ENCODE data around the gene CDH13. TPM values are rescaled to one million over a fixed set of nuclear protein-coding genes. Genes with fewer than 3 reads are reported as not detected.

Gene CDH13
- total RNA-seq, 1 donor from 2014 or later, result 46.4 TPM

DNA sequence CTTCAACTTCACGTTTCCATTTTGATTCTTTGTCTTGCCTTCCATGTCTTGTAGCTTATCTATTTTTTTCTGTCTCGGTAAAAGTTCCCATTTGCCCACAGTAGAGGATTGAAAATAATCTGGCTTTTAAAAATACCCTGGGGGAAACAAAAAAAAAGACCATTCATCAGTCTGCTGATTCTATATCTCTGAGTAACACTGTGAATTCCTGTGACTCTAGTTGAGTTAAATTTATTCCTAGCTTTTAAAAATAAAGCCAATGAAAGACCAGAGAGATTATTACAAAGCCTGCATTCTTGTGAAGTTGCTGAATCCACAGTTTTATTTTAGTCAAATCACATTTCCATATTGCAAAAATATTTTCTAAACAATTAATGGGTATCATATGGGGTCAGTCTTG lies 532.3 kb downstream of the CDH13 start:
- DNase-seq (ENCODE audit: extremely low spot score, unreplicated experiment), result no peak
- TF ChIP-seq, protein P1, sequence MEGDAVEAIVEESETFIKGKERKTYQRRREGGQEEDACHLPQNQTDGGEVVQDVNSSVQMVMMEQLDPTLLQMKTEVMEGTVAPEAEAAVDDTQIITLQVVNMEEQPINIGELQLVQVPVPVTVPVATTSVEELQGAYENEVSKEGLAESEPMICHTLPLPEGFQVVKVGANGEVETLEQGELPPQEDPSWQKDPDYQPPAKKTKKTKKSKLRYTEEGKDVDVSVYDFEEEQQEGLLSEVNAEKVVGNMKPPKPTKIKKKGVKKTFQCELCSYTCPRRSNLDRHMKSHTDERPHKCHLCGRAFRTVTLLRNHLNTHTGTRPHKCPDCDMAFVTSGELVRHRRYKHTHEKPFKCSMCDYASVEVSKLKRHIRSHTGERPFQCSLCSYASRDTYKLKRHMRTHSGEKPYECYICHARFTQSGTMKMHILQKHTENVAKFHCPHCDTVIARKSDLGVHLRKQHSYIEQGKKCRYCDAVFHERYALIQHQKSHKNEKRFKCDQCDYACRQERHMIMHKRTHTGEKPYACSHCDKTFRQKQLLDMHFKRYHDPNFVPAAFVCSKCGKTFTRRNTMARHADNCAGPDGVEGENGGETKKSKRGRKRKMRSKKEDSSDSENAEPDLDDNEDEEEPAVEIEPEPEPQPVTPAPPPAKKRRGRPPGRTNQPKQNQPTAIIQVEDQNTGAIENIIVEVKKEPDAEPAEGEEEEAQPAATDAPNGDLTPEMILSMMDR (conservative IDR thresholded peaks at IDR 0.05), result no peak
- H3K27me3 Mint-ChIP-seq, result no peaks in the 10 kb centered on the region
- no peak overlapping the region for H3K27ac Mint-ChIP-seq
- no peak overlapping the region for H3K4me3 Mint-ChIP-seq
- H3K4me1 Mint-ChIP-seq (ENCODE audit: unreplicated experiment), result peaks cover 4% of the 10 kb centered on the region
- H3K9me3 Mint-ChIP-seq, result no peaks in the 10 kb centered on the region
- no peaks in the 10 kb centered on the region for H3K36me3 Mint-ChIP-seq

DNA sequence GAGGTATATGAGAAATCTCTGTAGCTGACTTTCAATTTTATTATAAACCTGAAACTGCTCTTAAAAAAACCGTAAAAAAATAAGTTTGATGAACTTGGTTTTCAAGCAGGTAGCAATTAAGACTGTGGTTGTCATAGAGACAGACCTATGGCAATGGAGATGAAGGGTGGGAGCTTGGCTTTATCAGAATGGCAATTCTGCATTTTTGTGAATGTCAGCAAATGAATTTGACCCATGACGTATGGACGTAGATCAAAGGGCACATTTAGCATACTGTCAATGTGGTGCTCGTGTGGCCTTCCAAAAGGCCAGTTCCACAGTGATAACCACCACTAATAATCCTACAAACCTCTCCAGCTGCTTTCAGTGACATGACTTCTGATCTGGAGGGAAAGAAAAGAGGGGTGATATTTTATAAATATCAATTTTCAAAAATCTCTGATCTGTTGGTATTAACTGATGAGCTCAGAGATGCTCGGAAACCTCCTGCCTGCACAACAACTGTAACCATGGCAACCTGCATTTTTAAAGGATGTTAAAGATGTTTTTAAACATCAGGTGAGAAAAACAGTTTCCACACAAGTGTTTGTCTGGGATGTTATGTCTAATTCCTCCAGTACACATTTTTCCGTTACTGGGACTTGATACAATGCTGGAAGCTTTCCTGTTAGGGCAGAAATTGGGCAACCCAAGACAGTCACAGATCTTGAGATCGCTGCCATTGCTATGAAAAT lies 533.7 kb downstream of the CDH13 start:
- Mint-ChIP-seq H3K4me1 (ENCODE audit: unreplicated experiment) (peaks cover 4% of the 10 kb centered on the region), H3K9me3 (no peaks in the 10 kb centered on the region), H3K4me3 (no peak overlapping the region), H3K36me3 (no peaks in the 10 kb centered on the region), H3K27ac (no peak overlapping the region), H3K27me3 (no peaks in the 10 kb centered on the region)
- TF ChIP-seq, protein P1 (conservative IDR thresholded peaks at IDR 0.05), result no peak
- no peak for DNase-seq (ENCODE audit: extremely low spot score, unreplicated experiment)

DNA sequence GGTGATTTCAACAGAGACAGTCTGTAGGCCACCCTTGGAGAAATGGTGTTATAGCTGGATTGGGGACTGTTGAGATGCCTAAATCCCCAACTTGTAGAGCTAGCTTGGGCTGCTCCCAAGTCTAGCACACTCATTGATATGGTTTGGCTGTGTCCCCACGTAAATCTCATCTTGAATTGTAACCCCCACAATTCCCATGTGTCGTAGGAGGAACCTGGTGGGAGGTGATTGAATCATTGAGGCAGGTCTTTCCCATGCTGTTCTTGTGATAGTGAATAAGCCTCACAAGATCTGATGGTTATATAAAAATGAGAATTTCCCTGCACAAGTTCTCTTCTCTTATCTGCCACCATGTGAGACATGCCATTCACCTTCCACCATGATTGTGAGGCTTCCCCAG lies 536.0 kb downstream of the CDH13 start:
- H3K27me3 Mint-ChIP-seq, result no peaks in the 10 kb centered on the region
- H3K27ac Mint-ChIP-seq, result no peak overlapping the region
- peaks cover 4% of the 10 kb centered on the region for H3K4me1 Mint-ChIP-seq (ENCODE audit: unreplicated experiment)
- TF ChIP-seq, protein P1 (conservative IDR thresholded peaks at IDR 0.05), result no peak
- no peaks in the 10 kb centered on the region for H3K36me3 Mint-ChIP-seq
- no peaks in the 10 kb centered on the region for H3K9me3 Mint-ChIP-seq
- DNase-seq (ENCODE audit: extremely low spot score, unreplicated experiment), result no peak
- no peak overlapping the region for H3K4me3 Mint-ChIP-seq

DNA sequence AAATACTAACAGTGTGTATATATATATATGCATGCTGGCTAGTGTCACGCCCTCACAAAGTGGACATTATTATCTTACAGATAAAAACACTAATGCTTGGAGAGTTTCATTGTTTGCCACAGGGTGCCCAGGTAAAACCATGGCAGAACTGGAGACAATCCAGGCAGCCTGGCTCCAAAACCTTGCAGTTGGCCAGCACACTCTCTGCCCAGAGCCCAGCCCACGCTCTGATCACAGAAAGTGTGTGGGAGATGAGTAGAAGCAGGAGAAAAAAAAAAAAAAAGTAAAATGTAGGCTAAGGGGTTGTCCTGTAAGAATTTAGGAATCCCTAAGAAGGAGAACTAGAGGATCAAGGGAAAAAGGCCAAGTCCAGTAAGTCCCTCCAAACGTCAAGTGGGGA lies 538.0 kb downstream of the CDH13 start:
- H3K4me3 Mint-ChIP-seq, result no peak overlapping the region
- TF ChIP-seq, protein P1 (conservative IDR thresholded peaks at IDR 0.05), result no peak
- H3K4me1 Mint-ChIP-seq (ENCODE audit: unreplicated experiment), result no peaks in the 10 kb centered on the region
- H3K27me3 Mint-ChIP-seq, result no peaks in the 10 kb centered on the region
- no peak for DNase-seq (ENCODE audit: extremely low spot score, unreplicated experiment)
- no peaks in the 10 kb centered on the region for H3K9me3 Mint-ChIP-seq
- H3K36me3 Mint-ChIP-seq, result no peaks in the 10 kb centered on the region
- H3K27ac Mint-ChIP-seq, result no peak overlapping the region

DNA sequence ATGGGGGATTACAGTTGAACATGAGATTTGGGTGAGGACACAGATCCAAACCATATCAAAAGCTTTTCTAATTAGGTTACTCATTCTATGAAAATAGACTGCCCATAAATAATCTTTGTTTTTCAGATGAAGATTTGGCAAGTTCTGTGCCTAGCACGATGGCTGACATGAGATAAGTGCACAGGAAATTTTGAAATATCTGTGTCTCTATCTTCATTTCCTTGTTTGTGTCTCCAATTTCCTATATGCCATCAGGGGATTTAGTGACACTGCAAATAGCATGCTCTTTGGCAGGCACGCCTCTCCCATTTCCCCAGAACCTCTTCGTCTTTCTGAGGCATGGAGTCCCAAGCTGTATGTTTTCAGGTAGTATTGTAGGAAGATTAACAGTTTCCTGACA lies 544.6 kb downstream of the CDH13 start:
- Mint-ChIP-seq H3K36me3 (no peaks in the 10 kb centered on the region), H3K4me3 (no peak overlapping the region), H3K9me3 (no peaks in the 10 kb centered on the region), H3K4me1 (ENCODE audit: unreplicated experiment) (no peaks in the 10 kb centered on the region), H3K27me3 (no peaks in the 10 kb centered on the region), H3K27ac (no peak overlapping the region)
- no peak for DNase-seq (ENCODE audit: extremely low spot score, unreplicated experiment)
- TF ChIP-seq, protein P1 (conservative IDR thresholded peaks at IDR 0.05), result no peak
